ENCODE measurements around the gene CHMP1A. TPM values are rescaled to one million over a fixed set of nuclear protein-coding genes. Genes with fewer than 3 reads are reported as not detected.

Gene CHMP1A
- total RNA-seq, 1 experiment from 2014 or later: 108 TPM

DNA sequence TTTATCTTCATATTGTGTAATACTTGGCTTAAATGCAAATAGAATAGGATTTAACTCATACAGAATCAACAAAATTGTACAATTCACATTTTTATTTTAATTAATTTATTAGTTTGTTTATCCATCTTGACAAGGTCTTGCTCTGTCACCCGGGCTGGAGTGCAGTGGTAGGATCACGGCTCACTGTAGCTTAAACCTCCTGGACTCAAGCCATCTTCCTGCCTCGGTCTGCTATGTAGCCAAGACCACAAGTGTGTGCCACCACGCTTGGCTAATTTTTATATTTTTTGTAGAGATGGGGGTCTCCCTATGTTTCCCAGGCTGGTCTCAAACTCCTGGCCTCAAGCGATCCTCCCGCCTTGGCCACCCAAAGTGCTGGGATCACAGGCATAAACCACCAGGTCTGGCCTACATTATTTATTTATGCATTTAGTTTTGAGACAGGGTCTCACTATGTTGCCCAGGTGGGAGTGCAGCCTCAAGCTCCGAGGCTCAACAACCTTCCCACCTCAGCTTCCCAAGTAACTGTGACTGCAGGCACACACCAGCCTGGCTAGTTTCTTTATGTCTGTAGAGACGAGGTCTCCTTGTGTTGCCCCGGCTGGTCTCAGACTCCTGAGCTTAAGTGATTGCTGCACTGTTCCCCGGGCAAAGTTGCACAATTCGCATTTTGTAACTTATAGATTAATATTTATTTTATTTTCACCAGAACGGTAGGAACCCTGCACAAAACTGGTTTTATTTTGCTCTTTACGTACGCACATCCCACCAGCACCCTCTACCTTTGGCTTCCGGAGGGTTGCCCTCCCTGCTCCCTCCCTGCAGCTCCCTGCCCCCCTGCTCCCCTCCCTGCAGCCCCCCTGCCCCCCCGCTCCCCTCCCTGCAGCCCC lies 39.2 kb downstream of the CHMP1A start:
- no peaks in the 10 kb centered on the region for H3K36me3 ChIP-seq (ENCODE audit: low read depth, low read length)
- CTCF ChIA-PET: no interaction called here
- no peak overlapping the region for H2AFZ ChIP-seq (ENCODE audit: low read length)
- H3F3A ChIP-seq (ENCODE audit: low read length, unreplicated experiment): no peaks in the 10 kb centered on the region
- H3K27me3 ChIP-seq (ENCODE audit: low read length): no peaks in the 10 kb centered on the region
- BruUV-seq (replicated peaks): no TSS peak
- POLR2A ChIA-PET (ENCODE audit: unreplicated experiment): no interaction called here
- H3K4me3 ChIP-seq (ENCODE audit: low read length): no peak overlapping the region
- no peak for TF ChIP-seq EZH2 (IDR thresholded peaks at IDR 0.05; ENCODE audit: low read length, unreplicated experiment)
- TF ChIP-seq, protein P1, sequence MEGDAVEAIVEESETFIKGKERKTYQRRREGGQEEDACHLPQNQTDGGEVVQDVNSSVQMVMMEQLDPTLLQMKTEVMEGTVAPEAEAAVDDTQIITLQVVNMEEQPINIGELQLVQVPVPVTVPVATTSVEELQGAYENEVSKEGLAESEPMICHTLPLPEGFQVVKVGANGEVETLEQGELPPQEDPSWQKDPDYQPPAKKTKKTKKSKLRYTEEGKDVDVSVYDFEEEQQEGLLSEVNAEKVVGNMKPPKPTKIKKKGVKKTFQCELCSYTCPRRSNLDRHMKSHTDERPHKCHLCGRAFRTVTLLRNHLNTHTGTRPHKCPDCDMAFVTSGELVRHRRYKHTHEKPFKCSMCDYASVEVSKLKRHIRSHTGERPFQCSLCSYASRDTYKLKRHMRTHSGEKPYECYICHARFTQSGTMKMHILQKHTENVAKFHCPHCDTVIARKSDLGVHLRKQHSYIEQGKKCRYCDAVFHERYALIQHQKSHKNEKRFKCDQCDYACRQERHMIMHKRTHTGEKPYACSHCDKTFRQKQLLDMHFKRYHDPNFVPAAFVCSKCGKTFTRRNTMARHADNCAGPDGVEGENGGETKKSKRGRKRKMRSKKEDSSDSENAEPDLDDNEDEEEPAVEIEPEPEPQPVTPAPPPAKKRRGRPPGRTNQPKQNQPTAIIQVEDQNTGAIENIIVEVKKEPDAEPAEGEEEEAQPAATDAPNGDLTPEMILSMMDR (conservative IDR thresholded peaks at IDR 0.05; ENCODE audit: low read depth, low read length): no peak
- no peak for DNase-seq
- H3K27ac ChIP-seq (ENCODE audit: low read length): no peak overlapping the region
- H3K9me2 ChIP-seq (replicated peaks; ENCODE audit: low read length): no peaks in the 10 kb centered on the region
- no peak overlapping the region for H3K9ac ChIP-seq (ENCODE audit: low read length)
- H4K20me1 ChIP-seq (ENCODE audit: low read length): no peaks in the 10 kb centered on the region
- ATAC-seq: no peak
- no peaks in the 10 kb centered on the region for H3K9me3 ChIP-seq (ENCODE audit: low read length)
- intact Hi-C loops (cut with micrococcal nuclease): no loop called here
- no peaks in the 10 kb centered on the region for H3K4me1 ChIP-seq (ENCODE audit: insufficient read depth, low read length)
- H3K4me2 ChIP-seq (ENCODE audit: low read length): no peak overlapping the region
- no peaks in the 10 kb centered on the region for H3K79me2 ChIP-seq (ENCODE audit: low read length)

DNA sequence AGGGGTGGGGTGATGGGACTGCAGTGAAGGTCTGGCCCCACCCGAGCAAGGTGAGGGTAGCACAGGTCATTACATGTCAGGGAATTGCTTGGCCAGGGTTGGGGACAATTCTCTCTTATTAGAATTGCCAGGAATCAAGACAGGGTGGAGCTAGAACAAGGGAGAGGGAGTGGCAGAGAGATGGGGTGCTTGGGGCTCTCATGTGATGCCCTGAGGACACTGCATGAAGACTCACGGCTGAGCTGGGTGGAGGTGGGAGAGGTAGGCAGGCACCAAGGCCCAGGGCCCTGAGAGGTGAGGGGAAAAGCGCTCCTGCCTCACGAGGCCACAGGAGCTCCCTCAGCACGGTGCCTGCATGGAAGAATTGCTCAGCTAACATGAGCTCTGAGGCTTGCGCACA lies 40.5 kb downstream of the CHMP1A start:
- POLR2A ChIA-PET (ENCODE audit: unreplicated experiment): no interaction called here

DNA sequence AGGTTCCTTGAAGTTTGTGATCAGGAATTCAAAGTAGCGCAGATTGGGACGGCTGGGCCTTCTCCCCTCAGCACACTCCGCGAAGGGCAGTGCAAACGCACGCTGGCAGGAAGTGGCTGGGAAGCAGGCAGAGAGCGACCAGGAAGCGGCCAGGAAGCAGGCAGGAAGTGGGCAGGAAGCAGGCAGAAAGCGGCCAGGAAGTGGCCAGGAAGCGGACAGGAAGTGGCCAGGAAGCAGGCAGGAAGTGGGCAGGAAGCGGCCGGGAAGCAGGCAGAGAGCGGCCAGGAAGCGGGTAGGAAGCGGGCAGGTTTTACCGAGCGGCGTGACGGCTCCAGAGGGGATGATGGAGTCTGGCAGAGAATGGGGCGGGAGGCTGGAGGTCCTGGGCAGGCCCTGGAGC lies 40.9 kb downstream of the CHMP1A start:
- POLR2A ChIA-PET (ENCODE audit: unreplicated experiment): no interaction called here
- Histone ChIP-seq H3K79me2 (ENCODE audit: low read length) (no peaks in the 10 kb centered on the region), H3K36me3 (ENCODE audit: low read depth, low read length) (no peaks in the 10 kb centered on the region), H3K9ac (ENCODE audit: low read length) (no peak overlapping the region), H4K20me1 (ENCODE audit: low read length) (no peaks in the 10 kb centered on the region), H3K27ac (ENCODE audit: low read length) (no peak overlapping the region), H3K4me1 (ENCODE audit: insufficient read depth, low read length) (no peaks in the 10 kb centered on the region), H3K4me3 (ENCODE audit: low read length) (no peak overlapping the region), H3K9me2 (replicated peaks; ENCODE audit: low read length) (no peaks in the 10 kb centered on the region), H2AFZ (ENCODE audit: low read length) (no peak overlapping the region), H3K27me3 (ENCODE audit: low read length) (no peaks in the 10 kb centered on the region), H3K4me2 (ENCODE audit: low read length) (no peak overlapping the region), H3K9me3 (ENCODE audit: low read length) (no peaks in the 10 kb centered on the region), H3F3A (ENCODE audit: low read length, unreplicated experiment) (no peaks in the 10 kb centered on the region)
- CTCF ChIA-PET: no interaction called here
- DNase-seq (no peak), ATAC-seq (no peak)
- TF ChIP-seq EZH2phosphoT487 (IDR thresholded peaks at IDR 0.05; ENCODE audit: borderline replicate concordance, low read length) (no peak), EZH2 (IDR thresholded peaks at IDR 0.05; ENCODE audit: low read length, unreplicated experiment) (no peak)
- TF ChIP-seq, protein P1 (conservative IDR thresholded peaks at IDR 0.05; ENCODE audit: low read depth, low read length): no peak
- no TSS peak for BruUV-seq (replicated peaks)
- intact Hi-C loops (cut with micrococcal nuclease): no loop called here

More for the DNA sequence above, 40.5 kb downstream of the CHMP1A start:
- no peak overlapping the region for H3K4me3 ChIP-seq (ENCODE audit: low read length)
- H3K4me2 ChIP-seq (ENCODE audit: low read length): no peak overlapping the region
- no peak for DNase-seq
- intact Hi-C loops (cut with micrococcal nuclease): no loop called here
- no peaks in the 10 kb centered on the region for H3K36me3 ChIP-seq (ENCODE audit: low read depth, low read length)
- no peaks in the 10 kb centered on the region for H3K4me1 ChIP-seq (ENCODE audit: insufficient read depth, low read length)
- H4K20me1 ChIP-seq (ENCODE audit: low read length): no peaks in the 10 kb centered on the region
- CTCF ChIA-PET: no interaction called here
- BruUV-seq (replicated peaks): no TSS peak
- H3K9ac ChIP-seq (ENCODE audit: low read length): no peak overlapping the region
- ATAC-seq: no peak
- H3K9me3 ChIP-seq (ENCODE audit: low read length): no peaks in the 10 kb centered on the region
- H3K9me2 ChIP-seq (replicated peaks; ENCODE audit: low read length): no peaks in the 10 kb centered on the region
- H3F3A ChIP-seq (ENCODE audit: low read length, unreplicated experiment): no peaks in the 10 kb centered on the region
- no peak for TF ChIP-seq EZH2phosphoT487 (IDR thresholded peaks at IDR 0.05; ENCODE audit: borderline replicate concordance, low read length)
- TF ChIP-seq, protein P1 (conservative IDR thresholded peaks at IDR 0.05; ENCODE audit: low read depth, low read length): no peak
- no peak for TF ChIP-seq EZH2 (IDR thresholded peaks at IDR 0.05; ENCODE audit: low read length, unreplicated experiment)
- no peaks in the 10 kb centered on the region for H3K27me3 ChIP-seq (ENCODE audit: low read length)
- no peak overlapping the region for H3K27ac ChIP-seq (ENCODE audit: low read length)
- no peak overlapping the region for H2AFZ ChIP-seq (ENCODE audit: low read length)
- H3K79me2 ChIP-seq (ENCODE audit: low read length): no peaks in the 10 kb centered on the region

Measured in PC-3 (cell line).